ENCODE measurements around the gene KIF3C. TPM values are rescaled to one million over a fixed set of nuclear protein-coding genes. Genes with fewer than 3 reads are reported as not detected.

Gene KIF3C
- polyA plus RNA-seq, 1 donor from 2014 or later = 53.6 TPM

DNA sequence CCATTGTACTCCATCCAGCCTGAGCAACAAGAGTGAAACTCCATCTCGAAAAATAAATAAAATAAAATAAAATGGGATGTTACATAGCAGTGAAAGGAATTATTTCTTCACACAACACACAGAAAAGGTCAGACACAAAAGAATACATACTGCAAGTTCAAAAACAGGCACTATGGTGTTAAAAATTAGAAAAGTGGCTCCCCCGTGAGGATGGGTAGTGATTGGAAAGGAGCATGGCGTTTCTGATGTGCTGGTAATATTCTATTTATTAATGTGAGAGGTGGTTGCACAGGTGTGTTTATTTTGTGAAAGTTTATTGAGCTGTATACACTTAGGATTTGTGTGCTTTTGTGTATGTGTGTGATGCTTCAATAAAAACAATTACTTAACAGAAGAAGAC is 28.6 kb upstream of the KIF3C start:
- no peak overlapping the region for H3K27ac ChIP-seq (ENCODE audit: low read length)
- H3K9ac ChIP-seq (ENCODE audit: low read length) = no peak overlapping the region
- TF ChIP-seq MXI1 (conservative IDR thresholded peaks at IDR 0.05; ENCODE audit: poor library complexity, severe bottlenecking) (no peak), TAF1 (IDR thresholded peaks at IDR 0.05; ENCODE audit: low read depth) (no peak), SMC3 (conservative IDR thresholded peaks at IDR 0.05; ENCODE audit: poor library complexity) (no peak), POLR2AphosphoS5 (IDR thresholded peaks at IDR 0.05) (no peak), REST (IDR thresholded peaks at IDR 0.05; ENCODE audit: borderline replicate concordance) (no peak), RAD21 (conservative IDR thresholded peaks at IDR 0.05) (no peak), EZH2 (IDR thresholded peaks at IDR 0.05; ENCODE audit: borderline replicate concordance, insufficient read depth, low read length, poor library complexity, severe bottlenecking) (no peak), CTCF (IDR thresholded peaks at IDR 0.05; ENCODE audit: poor library complexity, severe bottlenecking) (no peak)
- no peak overlapping the region for H3K4me2 ChIP-seq (ENCODE audit: low read length)
- H3K4me3 ChIP-seq (ENCODE audit: low read length) = no peak overlapping the region
- no peaks in the 10 kb centered on the region for H3K9me3 ChIP-seq (ENCODE audit: low read length)
- no peaks in the 10 kb centered on the region for H3K27me3 ChIP-seq (ENCODE audit: insufficient read depth, low read depth, low read length)
- no peaks in the 10 kb centered on the region for H3K36me3 ChIP-seq (ENCODE audit: insufficient read depth, low read length)
- H3F3A ChIP-seq (ENCODE audit: insufficient read depth, low read length, poor library complexity, severe bottlenecking) = no peaks in the 10 kb centered on the region
- no peak overlapping the region for H2AFZ ChIP-seq (ENCODE audit: low read depth, low read length)
- no peaks in the 10 kb centered on the region for H3K79me2 ChIP-seq (replicated peaks; ENCODE audit: insufficient read depth, low read length)
- H4K20me1 ChIP-seq (ENCODE audit: insufficient read depth) = no peaks in the 10 kb centered on the region
- H3K9me2 ChIP-seq (ENCODE audit: insufficient read depth, low read length) = no peaks in the 10 kb centered on the region

DNA sequence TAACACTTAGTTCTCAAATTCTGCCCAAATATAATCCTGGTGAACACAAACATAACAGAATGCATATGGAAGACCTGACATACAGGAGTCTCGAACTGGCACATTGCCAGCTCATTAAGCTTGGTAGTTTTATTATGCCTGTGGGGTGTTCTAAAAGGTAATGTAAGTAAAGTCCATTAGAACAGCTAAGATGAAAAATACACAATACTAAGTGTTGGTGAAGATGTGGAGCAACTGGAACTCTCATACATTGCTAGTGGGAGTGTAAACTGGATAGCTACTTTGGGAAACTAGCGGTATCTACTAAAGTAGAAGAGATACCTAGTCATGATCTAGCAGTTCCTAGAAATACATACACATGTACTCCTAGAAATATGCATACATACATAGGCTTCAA is 27.3 kb upstream of the KIF3C start:
- no peaks in the 10 kb centered on the region for H3F3A ChIP-seq (ENCODE audit: insufficient read depth, low read length, poor library complexity, severe bottlenecking)
- TF ChIP-seq EP300 (conservative IDR thresholded peaks at IDR 0.05; ENCODE audit: poor library complexity, severe bottlenecking) (no peak), TAF1 (IDR thresholded peaks at IDR 0.05; ENCODE audit: low read depth) (no peak), SMC3 (conservative IDR thresholded peaks at IDR 0.05; ENCODE audit: poor library complexity) (no peak), MXI1 (conservative IDR thresholded peaks at IDR 0.05; ENCODE audit: poor library complexity, severe bottlenecking) (no peak), POLR2AphosphoS5 (IDR thresholded peaks at IDR 0.05) (no peak), CTCF (IDR thresholded peaks at IDR 0.05; ENCODE audit: poor library complexity, severe bottlenecking) (no peak), EZH2 (IDR thresholded peaks at IDR 0.05; ENCODE audit: borderline replicate concordance, insufficient read depth, low read length, poor library complexity, severe bottlenecking) (no peak), RAD21 (conservative IDR thresholded peaks at IDR 0.05) (no peak), REST (IDR thresholded peaks at IDR 0.05; ENCODE audit: borderline replicate concordance) (no peak)
- no peak overlapping the region for H3K27ac ChIP-seq (ENCODE audit: low read length)
- no peak overlapping the region for H3K4me3 ChIP-seq (ENCODE audit: low read length)
- H3K79me2 ChIP-seq (replicated peaks; ENCODE audit: insufficient read depth, low read length) = no peaks in the 10 kb centered on the region
- H3K4me2 ChIP-seq (ENCODE audit: low read length) = no peak overlapping the region
- no peaks in the 10 kb centered on the region for H3K27me3 ChIP-seq (ENCODE audit: insufficient read depth, low read depth, low read length)
- H4K20me1 ChIP-seq (ENCODE audit: insufficient read depth) = no peaks in the 10 kb centered on the region
- no peak overlapping the region for H3K9ac ChIP-seq (ENCODE audit: low read length)
- no peaks in the 10 kb centered on the region for H3K9me3 ChIP-seq (ENCODE audit: low read length)
- no peaks in the 10 kb centered on the region for H3K9me2 ChIP-seq (ENCODE audit: insufficient read depth, low read length)
- no peak overlapping the region for H2AFZ ChIP-seq (ENCODE audit: low read depth, low read length)
- no peaks in the 10 kb centered on the region for H3K36me3 ChIP-seq (ENCODE audit: insufficient read depth, low read length)

Measured in neural cell (in vitro differentiated cells).